H1 (cell line): Measurements from ENCODE around the gene MAGOH. TPM values are rescaled to one million over a fixed set of nuclear protein-coding genes. Genes with fewer than 3 reads are reported as not detected.

ENCODE experiments used
- BCL11A ChIP-seq, 2 experiments: IDR thresholded peaks; one replicate each; pipeline ENCODE4 v1.6.1; 2011; ENCODE audit warnings: low read depth in 2 of 2, low read length in 2 of 2, mild to moderate bottlenecking in 2 of 2
- POLR2AphosphoS5 ChIP-seq: IDR thresholded peaks from 2 replicates; pipeline ENCODE4 v1.6.1; 2011; ENCODE audit warnings: low read depth, low read length
- polyA plus RNA-seq, 7 experiments: library from polyadenylated mRNA; depleted of rRNA in 3 of 7; stranded (reverse) in 5 of 7; unstranded in 2 of 7; fragments of >200 nt in 5 of 7; fragments of 200-250 nt in 2 of 7; gene quantifications; 1 replicate in 5 of 7; 2 replicates in 1 of 7; 4 replicates in 1 of 7; pipeline versions ENCODE4 v1.2.1 to v1.2.3, GENCODE V29; 2011 to 2013; ENCODE audit warnings: missing spikeins in 2 of 7, mixed read lengths in 2 of 7
- total RNA-seq: library from RNA; stranded (reverse); fragmentation: NEBNext Ultra II Directional; extraction: Animal tissue kit (Norgen Biotek cat#: 25700); gene quantifications from 2 replicates; pipeline ENCODE4 v1.2.1, GENCODE V29; 2021
- TF ChIP-seq, protein P1 (sequence below): IDR thresholded peaks from 2 replicates; pipeline ENCODE4 v1.6.1; 2012; ENCODE audit warnings: inconsistent platforms

MAGOH gene
- total and polyA plus RNA-seq, 2 of the 8 experiments (the other 6 are each of a cell fraction or from before 2014, with no cell fraction given): 46.9 to 74.3 TPM

DNA sequence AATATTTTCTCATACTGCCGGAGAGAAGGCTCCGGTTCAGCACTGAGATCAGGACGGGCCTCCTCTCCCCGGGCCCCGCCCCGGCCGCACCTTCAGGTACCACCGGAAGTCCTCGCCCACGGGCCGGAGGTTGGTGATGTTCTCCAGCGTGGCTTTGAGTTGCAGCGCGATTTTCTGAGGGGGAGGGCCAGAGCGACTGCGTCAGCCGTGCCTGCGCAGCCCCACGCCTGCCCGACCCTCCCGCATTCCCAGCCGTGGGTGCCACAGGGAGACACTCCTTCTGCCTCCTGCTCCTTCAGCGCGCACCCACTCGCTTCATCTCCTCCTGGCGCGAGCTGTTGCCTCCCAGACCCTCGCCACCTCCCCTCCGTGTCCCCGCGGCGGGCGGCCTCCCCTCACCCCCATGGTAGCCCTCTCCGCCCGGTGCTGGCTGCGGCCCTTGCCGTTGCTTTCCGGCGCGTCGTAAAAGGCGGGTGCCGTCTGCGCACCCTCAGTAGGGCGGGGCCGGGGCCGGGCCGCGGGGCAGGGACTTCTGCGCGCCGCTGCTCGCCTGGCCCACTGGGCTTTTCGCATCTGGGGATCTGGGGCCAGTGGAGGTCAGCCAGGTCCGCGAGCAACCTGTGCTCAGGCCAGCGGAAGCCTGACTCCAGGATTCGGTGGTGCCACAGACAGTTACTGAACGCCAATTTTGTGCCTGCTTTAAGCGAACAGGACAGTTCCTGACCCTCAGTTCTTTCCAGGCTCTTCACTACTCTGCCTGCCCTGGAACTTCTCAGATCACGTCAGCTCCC is 18.0 kb downstream of the MAGOH start, which contains the start of gene CZIB (continued):
- TF ChIP-seq, protein P1, sequence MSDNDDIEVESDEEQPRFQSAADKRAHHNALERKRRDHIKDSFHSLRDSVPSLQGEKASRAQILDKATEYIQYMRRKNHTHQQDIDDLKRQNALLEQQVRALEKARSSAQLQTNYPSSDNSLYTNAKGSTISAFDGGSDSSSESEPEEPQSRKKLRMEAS: peak; percentile 61
- TF ChIP-seq POLR2AphosphoS5 (peak; percentile 92), BCL11A (IDR thresholded peaks at IDR 0.05; ENCODE audit: low read depth in 2 of 2, low read length in 2 of 2) (no peak)
- TF ChIP-seq, all 59 proteins: peak for 22
